Body of pancreas (tissue), 4 donors: ENCODE data around the gene UBXN7. TPM values are rescaled to one million over a fixed set of nuclear protein-coding genes. Genes with fewer than 3 reads are reported as not detected.

ENCODE experiments used
- ATAC-seq: fragments of 150-250 bp; one replicate; pipeline ENCODE4 v1.9.1; 2016
- DNase-seq, 4 donors: peaks; one replicate each; pipeline ENCODE4 v3.0.0-alpha.2; 2019
- H3K27ac ChIP-seq, 4 donors: fragments of 200-600 bp; sonication (generic); 1 replicate in 3 of 4; 2 replicates in 1 of 4; pipeline versions ENCODE4 v1.5.1 to v1.6.1; 2016 to 2019; ENCODE audit warnings: mild to moderate bottlenecking in 1 of 4, mixed read lengths in 1 of 4, moderate library complexity in 1 of 4
- H3K27me3 ChIP-seq, 2 donors: fragments of 200-600 bp; sonication (generic); one replicate each; pipeline ENCODE4 v1.6.0; 2016; ENCODE audit warnings: mild to moderate bottlenecking in 1 of 2
- H3K36me3 ChIP-seq, 2 donors: fragments of 200-600 bp; sonication (generic); replicated peaks in 1 of 2; 2 replicates each; pipeline ENCODE4 v1.5.1; 2016; ENCODE audit warnings: low read depth in 2 of 2; ENCODE audit not compliant: insufficient read depth in 1 of 2
- H3K4me1 ChIP-seq: fragments of 200-600 bp; sonication (generic); one replicate; pipeline ENCODE4 v1.6.0; 2016
- H3K4me3 ChIP-seq, 2 donors: fragments of 200-600 bp; sonication (generic); 1 replicate in 1 of 2; 2 replicates in 1 of 2; pipeline ENCODE4 v1.5.1; 2016 to 2019
- H3K9me3 ChIP-seq, 3 donors: fragments of 200-600 bp; sonication (generic); 1 replicate in 2 of 3; 2 replicates in 1 of 3; pipeline ENCODE4 v1.5.1; 2016
- POLR2A ChIP-seq, 3 donors: fragments of 450-650 bp; IDR thresholded peaks; one replicate each; pipeline ENCODE4 v1.6.1; 2016; ENCODE audit warnings: antibody characterized with exemption in 3 of 3, mild to moderate bottlenecking in 2 of 3
- WGBS, 2 donors: methylation state at CpG; one replicate each; pipeline ENCODE4 v1.1.5; 2017; 5-methylcytosine and 5-hydroxymethylcytosine counted together
- intact Hi-C: fragments of 100-400 bp; cut with DNase I; formaldehyde crosslinking; loops from one replicate; pipeline ENCODE4 v1.15.1; 2023
- total RNA-seq, 2 donors: library from RNA; depleted of rRNA; stranded (reverse); fragments of >200 nt; gene quantifications; one replicate each; pipeline ENCODE4 v1.1.0, GENCODE V29; 2016
- TF ChIP-seq, protein P1 (sequence below), 7 experiments: fragments of 450-650 bp in 4 of 7; fragments of 200-600 bp in 3 of 7; sonication (generic) in 3 of 7; IDR thresholded peaks; one replicate each; pipeline ENCODE4 v1.5.1; 2016 to 2019; ENCODE audit warnings: antibody characterized with exemption in 7 of 7

Gene UBXN7
- total RNA-seq, 2 donors from 2014 or later: 8.6 to 11.2 TPM

DNA sequence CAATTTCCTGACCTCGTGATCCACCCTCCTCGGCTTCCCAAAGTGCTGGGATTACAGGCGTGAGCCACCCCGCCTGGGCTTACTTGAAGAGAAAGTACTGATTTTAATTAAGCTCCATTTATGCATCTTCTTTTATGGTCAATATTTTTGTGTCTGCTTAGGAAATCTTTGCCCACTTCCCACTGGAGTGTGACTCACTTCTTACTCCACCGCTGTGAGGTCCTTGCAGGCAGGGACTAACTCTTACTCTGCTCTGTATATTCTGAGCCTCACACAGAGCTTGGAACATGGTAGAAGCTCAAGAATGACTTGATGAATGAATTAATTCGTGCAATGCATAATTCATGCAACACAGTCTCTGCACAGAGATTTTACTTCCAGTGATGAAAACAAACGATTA is 91.1 kb downstream of the UBXN7 start:
- Histone ChIP-seq H3K9me3 (no peaks in the 10 kb centered on the region), H3K27ac (no peak overlapping the region), H3K4me1 (peaks cover 6% of the 10 kb centered on the region), H3K27me3 (no peaks in the 10 kb centered on the region), H3K4me3 (no peak overlapping the region), H3K36me3 (no peaks in the 10 kb centered on the region)
- intact Hi-C loops: no loop called here
- DNase-seq (peak in 1 of 4 donors; percentile 13), ATAC-seq (no peak)
- 73 to 82% methylated on average over 7 of the region's 7 CpGs for WGBS, 2 donors
- TF ChIP-seq POLR2A (IDR thresholded peaks at IDR 0.05): no peak
- TF ChIP-seq, protein P1, sequence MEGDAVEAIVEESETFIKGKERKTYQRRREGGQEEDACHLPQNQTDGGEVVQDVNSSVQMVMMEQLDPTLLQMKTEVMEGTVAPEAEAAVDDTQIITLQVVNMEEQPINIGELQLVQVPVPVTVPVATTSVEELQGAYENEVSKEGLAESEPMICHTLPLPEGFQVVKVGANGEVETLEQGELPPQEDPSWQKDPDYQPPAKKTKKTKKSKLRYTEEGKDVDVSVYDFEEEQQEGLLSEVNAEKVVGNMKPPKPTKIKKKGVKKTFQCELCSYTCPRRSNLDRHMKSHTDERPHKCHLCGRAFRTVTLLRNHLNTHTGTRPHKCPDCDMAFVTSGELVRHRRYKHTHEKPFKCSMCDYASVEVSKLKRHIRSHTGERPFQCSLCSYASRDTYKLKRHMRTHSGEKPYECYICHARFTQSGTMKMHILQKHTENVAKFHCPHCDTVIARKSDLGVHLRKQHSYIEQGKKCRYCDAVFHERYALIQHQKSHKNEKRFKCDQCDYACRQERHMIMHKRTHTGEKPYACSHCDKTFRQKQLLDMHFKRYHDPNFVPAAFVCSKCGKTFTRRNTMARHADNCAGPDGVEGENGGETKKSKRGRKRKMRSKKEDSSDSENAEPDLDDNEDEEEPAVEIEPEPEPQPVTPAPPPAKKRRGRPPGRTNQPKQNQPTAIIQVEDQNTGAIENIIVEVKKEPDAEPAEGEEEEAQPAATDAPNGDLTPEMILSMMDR (IDR thresholded peaks at IDR 0.05): no peak

DNA sequence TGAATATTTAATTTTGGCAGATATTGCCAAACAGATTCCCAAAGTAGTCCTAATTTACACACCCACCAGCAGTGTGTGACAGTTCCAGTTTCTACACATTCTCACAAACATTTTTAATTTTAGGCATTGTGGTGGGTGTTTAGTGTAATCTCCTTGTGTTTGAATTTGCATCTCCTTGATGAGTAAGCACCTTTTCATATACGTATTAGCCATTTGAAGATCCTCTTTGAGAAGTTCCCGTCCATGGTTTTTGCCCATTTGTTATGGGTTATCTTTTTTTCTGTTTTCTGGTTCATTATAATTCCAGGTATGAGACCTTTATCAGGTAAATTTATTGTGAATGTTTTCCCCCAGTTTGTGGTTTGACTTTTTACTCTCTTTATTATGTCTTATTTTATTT is 91.8 kb downstream of the UBXN7 start:
- no peak for ATAC-seq
- no peaks in the 10 kb centered on the region for H3K36me3 ChIP-seq
- H3K4me1 ChIP-seq: peaks cover 11% of the 10 kb centered on the region
- no peaks in the 10 kb centered on the region for H3K9me3 ChIP-seq
- WGBS, 2 donors: 56 to 59% methylated on average over 2 of the region's 2 CpGs
- H3K27ac ChIP-seq: no peak overlapping the region
- intact Hi-C loops: no loop called here
- H3K4me3 ChIP-seq: no peak overlapping the region
- TF ChIP-seq, protein P1 (IDR thresholded peaks at IDR 0.05): no peak
- no peak for TF ChIP-seq POLR2A (IDR thresholded peaks at IDR 0.05)
- DNase-seq: no peak
- no peaks in the 10 kb centered on the region for H3K27me3 ChIP-seq

DNA sequence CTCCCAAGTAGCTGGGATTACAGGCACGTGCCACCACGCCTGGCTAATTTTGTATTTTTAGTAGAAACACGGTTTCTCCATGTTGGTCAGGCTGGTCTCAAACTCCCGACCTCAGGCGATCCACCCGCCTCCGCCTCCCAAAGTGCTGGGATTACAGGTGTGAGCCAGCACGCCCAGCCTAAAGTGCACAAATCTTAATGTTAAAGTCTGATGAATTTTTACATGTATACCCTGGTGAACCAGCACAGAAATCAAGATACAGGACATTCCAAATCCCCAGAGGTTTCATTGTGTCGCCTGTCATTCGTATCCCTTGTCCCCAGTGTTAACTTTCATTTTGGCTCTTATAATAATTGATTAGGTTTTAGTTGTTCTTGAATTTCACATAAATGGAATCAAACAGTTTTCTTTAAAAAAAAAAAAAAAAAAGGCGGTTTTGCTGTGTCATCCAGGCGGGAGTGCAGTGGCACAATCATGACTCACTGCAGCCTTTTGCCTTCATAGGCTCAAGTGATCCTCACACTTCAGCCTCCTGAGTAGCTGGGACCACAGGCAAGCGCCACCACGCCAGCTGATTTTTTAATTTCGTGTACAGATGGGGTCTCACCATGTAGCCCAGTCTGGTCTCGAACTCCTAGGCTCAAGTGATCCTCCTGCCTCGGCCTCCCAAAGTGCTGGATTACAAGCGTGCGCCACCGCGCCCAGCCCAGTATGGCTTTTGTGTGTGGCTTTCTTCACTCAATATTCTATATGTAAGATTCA is 92.6 kb downstream of the UBXN7 start:
- WGBS, 2 donors: 82 to 86% methylated on average over 21 of the region's 21 CpGs

DNA sequence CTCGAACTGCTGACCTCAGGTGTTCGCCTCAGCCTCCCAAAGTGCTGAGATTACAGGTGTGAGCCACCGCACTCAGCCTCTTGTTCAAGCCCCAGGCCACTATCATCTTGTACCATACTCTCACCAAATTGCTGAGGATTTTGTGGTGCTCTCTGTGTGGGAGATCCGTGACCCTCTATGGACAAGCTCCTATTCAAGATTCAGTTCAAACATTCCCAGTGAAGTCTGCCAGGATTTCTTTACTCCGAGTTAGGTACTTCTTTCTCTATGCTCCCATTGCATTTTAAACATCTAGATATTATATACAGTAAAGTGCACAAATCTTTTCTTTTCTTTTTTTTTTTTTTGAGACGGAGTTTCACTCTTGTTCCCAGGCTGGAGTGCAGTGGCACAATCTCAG is 93.2 kb downstream of the UBXN7 start:
- WGBS, 2 donors: 76 to 85% methylated on average over 6 of the region's 6 CpGs
- Histone ChIP-seq H3K36me3 (no peaks in the 10 kb centered on the region), H3K9me3 (no peaks in the 10 kb centered on the region), H3K4me3 (no peak overlapping the region), H3K27ac (no peak overlapping the region), H3K4me1 (peaks cover 11% of the 10 kb centered on the region), H3K27me3 (no peaks in the 10 kb centered on the region)
- intact Hi-C loops: no loop called here
- no peak for ATAC-seq
- TF ChIP-seq, protein P1 (IDR thresholded peaks at IDR 0.05): no peak
- TF ChIP-seq POLR2A (IDR thresholded peaks at IDR 0.05): no peak
- DNase-seq: no peak

More for the DNA sequence above, 92.6 kb downstream of the UBXN7 start:
- TF ChIP-seq POLR2A (IDR thresholded peaks at IDR 0.05): no peak
- TF ChIP-seq, protein P1 (IDR thresholded peaks at IDR 0.05): no peak
- Histone ChIP-seq H3K27me3 (no peaks in the 10 kb centered on the region), H3K4me1 (peaks cover 11% of the 10 kb centered on the region), H3K27ac (no peak overlapping the region), H3K9me3 (no peaks in the 10 kb centered on the region), H3K36me3 (no peaks in the 10 kb centered on the region), H3K4me3 (no peak overlapping the region)
- intact Hi-C loops: no loop called here
- no peak for ATAC-seq
- DNase-seq: peak in 1 of 4 donors; percentile 16
